NCI-H1092 (cell line): ENCODE measurements around the gene DUSP19.
"Not testable (repeated sequence)": the region's sequence is repeated elsewhere in the genome, so short reads cannot be mapped to it uniquely, and the experiment has no call there.

Experiments
- DNase-seq: peaks from one replicate; lab custom pipeline; 2025; lab: John Stamatoyannopoulos, UW

DUSP19 gene, protein sequence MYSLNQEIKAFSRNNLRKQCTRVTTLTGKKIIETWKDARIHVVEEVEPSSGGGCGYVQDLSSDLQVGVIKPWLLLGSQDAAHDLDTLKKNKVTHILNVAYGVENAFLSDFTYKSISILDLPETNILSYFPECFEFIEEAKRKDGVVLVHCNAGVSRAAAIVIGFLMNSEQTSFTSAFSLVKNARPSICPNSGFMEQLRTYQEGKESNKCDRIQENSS

DNA sequence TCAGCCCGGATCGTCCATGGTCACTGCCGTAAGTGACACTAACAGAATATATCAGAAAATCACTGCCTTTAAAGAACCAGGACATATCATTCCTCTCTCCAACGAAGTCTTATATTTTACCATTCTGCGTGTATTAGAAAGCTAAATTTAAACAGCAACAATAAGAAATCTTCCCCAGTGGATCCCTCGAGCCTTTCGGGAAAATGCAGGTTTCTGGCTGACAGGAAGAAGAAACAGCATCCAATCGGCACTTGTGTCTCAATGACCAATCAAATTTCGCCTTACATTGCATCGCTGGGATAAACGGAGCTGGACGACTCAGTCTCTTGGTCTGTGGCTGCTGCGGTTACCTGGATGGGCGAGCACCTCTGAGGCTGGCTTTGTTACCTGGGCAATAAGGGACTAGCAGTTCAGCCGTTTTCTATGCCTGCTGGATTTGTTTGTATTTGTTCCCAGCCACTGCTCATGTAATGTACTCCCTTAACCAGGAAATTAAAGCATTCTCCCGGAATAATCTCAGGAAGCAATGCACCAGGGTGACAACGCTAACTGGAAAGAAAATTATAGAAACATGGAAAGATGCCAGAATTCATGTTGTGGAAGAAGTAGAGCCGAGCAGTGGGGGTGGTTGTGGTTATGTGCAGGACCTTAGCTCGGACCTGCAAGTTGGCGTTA lies at the start of gene DUSP19:
Gene DUSP19 (plus strand): TSS at position 284 of the 675 bp plus-strand sequence. CDS start 187 bp downstream, at position 471.
- DNase-seq = peak; percentile 84

DNA sequence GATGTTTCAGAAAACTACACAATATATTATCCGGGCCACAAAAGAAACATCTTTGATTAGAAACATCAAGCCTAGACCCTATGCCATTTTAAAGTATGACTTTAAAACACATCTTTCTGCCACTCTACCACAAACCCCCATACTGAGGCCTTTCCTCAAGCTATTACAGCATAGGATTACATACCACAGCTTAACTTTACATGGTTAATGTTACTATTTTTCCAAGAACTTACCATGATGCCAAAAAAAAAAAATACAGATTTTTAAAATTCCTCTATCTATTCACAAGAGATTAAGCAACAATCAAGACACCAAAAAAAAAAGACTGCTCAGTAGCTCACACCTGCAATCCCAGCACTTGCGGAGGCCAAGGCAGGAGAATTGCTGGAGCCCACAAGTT lies 49.3 kb upstream of the DUSP19 start:
- DNase-seq = no peak

DNA sequence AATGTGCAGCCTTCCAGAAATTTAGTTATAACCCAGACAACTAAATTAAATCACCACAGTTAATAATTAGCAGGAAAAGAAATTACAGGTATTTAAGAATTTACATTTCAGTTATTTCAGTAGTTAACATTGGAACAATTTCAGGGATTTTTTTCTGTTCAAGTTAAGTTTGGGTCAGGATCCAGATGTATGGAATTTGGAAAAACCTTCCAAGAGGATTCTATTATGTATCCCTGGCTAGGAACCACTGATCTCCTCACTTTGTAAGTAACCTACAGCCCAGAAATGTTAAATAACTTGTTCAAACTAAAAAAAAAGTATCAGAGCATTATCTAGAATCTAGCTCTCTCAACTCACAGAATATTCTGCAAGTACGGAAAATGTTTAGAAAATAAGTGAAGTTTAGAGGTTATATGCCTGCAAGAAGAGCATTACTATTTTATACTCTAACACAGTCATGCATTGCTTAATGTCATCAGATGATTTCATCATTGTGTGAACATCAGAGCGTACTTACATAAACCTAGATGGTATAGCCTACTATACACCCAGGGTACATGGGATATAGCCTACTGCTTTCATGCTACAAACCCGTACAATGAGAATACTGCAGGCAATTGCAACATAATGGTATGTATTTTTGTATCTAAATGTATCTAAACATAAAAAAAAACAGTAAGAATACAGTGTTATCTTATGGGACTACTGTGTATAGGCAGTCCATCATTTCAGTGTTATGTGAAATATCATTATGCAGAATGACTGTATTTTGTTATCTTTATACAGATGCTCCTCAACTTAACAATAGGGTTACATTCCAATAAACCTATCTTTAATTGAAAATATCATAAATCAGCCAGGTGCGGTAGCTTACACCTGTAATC lies 46.4 kb upstream of the DUSP19 start:
- no peak for DNase-seq

DNA sequence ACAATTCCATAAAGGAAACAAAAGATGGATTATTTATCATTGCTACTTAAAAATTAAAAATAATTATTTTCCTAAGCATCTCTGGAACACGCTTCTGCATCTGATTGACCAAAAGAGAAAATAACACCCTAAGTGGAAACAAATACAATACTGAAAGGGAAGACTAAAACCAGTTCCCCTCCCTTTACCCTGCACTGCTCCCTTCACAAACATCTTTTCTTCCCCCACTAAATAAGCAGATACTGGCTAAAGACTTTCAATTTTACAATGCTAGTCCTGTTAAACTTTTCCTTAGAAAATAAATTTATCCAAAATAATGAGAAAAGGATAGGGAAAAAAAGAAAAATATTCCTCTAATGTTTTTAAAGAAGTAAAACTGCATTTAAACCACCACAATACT lies 44.6 kb upstream of the DUSP19 start:
- DNase-seq = no peak

DNA sequence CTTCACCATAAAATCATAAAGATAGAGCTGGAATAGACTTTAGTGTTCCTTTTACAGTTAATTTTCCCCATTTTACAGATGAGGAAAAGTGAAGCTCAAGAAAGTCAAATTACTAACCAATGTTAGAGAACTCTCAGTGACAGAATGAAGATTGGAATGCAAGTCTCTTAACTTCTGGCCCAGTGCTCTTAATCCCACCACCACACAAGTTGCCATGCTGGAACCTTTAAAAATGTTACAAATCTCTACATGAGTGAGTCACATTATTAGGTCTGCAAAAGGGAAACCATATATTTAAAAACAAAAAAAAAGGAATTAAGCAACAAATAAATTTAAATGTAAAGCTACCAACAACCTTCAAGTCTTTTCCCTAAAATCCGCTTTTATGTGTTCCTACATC lies 43.7 kb upstream of the DUSP19 start:
- no peak for DNase-seq

DNA sequence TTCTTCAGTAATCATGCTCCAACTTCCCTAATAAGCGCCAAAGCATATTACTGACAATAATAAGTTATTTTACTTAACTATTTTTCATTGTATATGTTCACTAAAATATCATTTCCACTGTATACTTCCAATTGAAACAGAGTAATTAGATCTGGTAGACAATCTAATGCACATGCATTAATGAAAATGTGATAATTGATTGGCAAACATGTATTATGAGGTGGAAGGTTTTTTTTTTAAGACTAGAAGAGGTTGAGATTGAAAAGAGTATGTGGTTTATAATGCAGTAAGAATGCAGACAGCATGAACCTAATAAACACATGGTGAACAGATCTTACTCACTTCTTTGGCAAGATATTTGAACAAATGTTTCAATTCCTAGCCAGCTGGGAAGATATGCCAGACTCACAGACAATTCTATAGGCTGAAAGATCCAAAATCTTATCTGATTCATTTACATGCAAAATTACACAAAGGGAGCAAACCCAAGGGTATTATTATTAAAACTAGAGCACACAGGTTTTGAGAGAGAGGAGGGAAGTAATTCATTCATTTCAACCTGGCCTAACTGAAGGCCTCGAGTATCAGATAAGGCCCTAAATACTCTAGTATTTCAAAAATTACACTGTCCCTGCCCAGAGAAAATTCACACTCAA lies 43.1 kb upstream of the DUSP19 start:
- no peak for DNase-seq

DNA sequence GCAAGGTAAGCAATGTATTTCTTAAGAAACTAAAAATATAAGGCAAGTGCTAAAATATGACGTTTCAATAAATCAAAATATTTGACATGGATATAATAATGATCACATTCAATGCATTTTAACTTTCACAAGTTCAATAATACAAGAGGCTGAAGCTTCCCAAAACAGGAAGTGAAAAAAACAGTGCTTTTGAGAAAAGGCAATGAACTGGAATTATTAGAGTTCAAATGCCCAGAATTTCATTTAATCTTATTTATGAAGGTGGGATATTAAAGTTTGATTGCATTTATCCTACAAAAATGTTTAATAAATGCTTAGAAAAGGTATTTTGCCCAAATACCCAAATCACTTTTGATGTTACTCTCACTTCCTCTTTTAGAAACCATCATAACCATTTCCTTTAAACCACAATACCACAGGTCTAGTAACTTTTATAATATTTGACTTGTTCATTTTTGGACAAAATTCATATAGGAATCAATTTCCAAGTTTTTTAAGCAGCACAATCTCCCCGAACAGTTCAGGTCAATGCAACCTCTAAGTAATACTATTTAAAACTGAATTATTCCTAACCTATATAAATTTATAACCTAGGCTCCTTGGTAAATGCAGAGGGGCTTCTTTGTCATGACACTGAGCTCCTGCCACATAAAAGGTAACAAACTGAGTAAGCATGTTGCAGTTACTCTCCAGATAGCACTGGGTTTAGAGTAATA lies 42.4 kb upstream of the DUSP19 start:
- no peak for DNase-seq

DNA sequence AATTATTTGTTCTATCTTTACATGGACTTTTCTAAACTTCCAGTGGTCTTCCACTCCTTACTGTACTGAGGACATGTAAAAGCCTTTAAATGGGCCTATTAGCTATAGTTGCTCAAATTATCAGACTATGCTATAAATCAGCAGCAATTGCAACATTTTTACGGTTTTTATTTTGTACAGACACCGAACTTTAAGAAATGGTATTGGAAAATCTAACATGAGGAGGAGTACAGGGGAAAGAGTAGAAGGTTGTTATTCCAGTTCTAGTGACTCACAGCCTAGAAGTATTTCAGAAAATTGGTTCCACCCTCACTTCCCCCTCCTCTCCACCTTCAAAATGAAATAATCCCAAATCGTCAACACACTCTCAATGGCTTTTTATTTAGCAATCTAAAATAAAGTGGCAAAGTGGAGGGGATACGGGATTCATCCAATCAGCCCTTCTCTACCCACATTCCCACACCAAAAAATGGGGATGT lies 41.4 kb upstream of the DUSP19 start:
- no peak for DNase-seq

DNA sequence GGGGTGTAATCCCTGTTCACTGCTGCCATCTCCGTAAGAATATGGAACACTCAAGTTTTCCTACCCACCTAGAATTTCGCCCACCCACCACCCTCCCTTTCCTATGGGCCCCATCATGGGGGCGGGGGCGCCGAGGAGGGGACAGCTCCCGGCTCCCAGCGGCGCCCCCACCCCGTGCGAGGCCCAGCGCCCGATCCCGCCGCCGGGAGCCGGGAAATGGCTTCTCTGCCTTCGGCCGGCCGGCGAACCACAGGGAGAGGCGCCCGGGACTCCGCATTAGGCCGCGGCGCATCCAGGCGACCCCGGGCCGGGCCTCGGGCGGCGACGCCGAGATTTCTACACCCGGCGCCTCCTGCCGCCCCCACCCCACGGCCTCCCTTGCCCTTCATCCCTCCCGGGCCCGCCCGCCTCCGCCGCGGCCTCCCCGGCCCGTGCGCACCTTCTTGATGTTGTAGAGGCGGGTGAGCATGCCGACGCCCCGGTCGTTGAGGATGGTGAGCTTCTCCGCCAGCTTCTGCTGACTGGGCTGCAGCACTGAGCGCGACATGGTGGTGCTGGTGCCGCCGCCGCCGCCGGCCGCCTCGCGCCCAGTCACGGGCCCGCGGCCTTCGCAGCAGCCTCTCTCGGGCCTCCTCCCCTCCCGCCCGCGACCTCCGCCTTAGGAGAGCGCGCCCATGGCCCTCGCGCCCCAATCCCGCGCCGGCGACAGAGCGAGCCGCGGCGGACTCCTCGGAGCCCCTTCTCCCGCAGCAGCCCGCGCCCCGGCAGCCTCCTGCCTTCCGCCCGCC lies 40.8 kb upstream of the DUSP19 start:
- DNase-seq = peak; percentile 32

DNA sequence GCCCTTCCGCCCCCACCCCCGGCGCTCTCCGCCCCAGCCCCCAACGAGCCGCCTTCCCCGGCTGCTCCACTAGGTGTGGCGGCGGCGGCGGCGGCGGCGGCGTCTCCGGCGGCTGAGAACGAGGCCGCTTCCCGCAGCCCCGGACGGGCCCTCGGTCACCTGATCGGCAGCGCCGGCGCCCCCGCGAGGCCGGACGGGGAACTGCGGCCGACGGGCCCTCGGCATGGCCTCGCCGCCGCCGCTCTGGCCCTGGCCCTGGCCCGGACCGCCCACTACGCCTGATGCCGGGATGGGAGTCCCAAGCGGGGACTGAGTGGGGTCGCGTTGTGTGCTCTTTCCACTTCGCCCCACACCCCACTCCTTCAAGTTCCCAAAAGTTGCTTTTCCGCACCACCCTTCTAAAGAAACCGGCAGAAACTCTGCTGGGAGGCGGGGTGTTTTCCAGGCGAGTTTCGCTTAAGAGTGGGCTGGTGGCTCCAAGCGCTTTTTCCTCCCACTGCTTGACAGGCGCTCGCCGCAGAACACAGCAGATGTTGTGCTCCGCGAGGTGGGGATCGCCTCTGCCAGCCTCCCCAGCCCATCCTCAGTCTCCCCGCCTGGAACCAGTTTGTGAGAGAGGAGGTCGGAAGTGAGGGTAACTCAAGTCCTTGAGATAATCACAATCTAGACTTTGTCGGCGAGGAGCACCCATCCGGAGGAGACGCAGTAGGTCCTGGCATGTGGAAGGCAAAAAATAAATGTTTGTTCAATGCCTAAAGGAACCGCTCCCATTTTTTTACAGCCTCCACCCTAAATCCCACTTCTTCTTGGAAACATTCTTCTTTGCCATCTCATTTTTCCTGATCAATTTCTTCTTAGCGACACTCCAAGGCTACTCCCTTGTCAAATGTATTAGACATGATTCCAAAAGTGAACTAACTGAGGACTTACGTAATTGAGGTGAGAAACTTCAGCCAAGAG lies 39.9 kb upstream of the DUSP19 start, which contains the start of gene NCKAP1:
Gene NCKAP1 (minus strand): TSS at position 117 of the 960 bp plus-strand sequence. CDS start 358 bp downstream, outside the sequence.
- peak; percentile 48 for DNase-seq

DNA sequence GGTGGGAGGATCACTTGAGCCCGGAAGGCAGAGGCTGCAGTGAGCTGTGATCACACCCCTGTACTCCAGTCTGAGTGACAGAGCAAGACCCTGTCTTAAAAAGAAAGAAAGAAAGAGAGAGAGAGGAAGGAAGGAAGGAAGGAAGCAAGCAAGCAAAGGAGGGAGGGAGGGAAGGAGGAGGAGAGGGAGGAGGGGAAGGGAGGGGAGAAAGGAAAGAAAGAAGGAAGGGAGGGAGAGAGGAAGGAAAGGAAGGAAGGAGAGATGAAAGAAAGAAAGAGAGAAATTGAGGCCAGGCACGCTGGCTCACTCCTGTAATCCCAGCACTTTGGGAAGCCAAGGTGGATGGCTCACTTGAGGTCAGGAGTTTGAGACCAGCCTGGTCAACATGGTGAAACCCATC lies 37.9 kb upstream of the DUSP19 start:
- no peak for DNase-seq

DNA sequence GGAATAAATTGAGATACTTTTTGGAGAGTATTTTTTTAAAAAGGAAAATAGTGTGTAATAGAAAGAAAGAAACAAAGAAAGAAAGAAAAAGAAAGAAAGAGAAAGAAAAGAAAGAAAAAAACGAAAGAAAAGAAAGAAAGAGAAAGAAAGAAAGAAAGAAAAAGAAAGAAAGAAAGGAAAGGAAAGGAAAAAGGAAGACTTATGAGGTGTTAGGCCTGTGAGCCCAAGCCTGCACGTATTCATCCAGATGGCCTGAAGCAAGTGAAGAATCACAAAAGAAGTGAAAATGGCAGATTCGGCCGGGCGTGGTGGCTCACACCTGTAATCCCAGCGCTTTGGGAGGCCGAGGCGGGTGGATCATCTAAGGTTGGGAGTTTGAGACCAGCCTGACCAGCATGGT lies 35.0 kb upstream of the DUSP19 start:
- DNase-seq = not testable (repeated sequence)

DNA sequence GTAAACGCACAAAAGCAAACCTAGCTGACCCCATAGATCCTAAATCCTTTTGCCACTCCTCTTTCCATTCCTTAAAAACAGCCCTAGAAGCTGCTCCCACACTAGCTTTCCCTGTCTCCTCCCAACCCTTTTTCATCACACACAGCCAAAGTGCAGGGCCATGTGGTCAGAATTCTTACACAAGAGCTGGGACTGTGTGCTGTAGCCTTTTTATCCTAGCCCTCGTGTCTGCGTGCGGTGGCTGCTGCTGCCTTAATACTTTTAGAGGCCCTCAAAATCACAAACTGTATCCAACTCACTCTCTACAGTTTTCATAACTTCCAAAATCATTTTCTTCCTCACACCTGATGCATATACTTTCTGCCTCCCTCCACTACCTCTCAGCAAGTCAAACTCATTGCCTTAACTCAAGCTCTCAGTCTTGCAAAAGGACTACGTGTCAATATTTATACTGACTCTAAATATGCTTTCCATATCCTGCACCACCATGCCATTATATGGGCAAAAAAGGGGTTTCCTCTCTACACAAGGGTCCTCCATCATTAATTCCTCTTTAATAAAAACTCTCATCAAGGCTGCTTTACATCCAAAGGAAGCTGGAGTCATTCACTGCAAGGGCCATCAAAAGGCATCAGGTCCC lies 30.9 kb upstream of the DUSP19 start:
- DNase-seq = not testable (repeated sequence)

DNA sequence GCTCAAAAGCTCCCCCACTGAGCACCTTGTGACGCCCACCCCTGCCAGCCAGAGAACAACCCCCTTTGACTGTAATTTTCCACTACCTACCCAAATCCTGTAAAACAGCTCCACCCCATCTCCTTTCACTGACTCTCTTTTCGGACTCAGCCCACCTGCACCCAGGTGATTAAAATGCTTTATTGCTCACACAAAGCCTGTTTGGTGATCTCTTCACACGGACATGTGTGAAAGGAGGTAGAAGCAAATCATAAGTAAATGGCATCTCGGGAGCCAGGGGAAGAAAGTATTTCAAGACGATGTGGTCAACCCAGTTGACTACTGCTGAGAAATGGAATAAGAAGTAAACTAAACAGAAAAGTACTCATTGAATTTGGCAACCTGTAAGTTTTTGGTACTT lies 29.1 kb upstream of the DUSP19 start:
- DNase-seq = no peak

DNA sequence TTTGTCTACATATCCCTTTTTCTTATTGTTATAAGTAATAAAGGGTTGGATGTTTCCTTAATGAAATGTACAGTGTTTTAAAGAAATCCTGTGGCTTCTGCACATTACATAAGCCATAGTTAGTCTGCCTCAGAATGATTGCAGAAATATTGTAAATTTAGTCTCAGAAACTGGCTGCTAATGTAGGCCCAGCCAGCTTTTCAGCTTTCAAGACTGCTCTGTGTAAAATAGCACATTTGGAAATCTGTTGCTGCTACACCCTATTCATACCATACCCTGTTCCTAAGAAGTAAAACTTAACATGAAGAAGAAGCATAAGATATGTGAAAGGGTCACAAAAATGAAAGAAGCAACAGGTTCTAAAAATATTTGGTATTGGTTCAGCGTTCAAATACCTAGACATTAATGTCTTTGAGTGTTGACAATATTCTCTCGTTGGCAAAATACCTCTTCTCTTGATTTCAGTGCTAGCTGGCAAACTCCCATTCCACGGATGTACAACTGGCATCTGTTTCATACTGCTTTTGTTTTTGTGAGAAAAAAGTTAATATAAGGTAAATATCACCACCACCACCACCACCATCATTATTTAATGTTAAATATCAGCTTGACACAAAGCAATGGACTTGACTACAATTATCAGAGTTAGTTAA lies 21.1 kb upstream of the DUSP19 start:
- no peak for DNase-seq

DNA sequence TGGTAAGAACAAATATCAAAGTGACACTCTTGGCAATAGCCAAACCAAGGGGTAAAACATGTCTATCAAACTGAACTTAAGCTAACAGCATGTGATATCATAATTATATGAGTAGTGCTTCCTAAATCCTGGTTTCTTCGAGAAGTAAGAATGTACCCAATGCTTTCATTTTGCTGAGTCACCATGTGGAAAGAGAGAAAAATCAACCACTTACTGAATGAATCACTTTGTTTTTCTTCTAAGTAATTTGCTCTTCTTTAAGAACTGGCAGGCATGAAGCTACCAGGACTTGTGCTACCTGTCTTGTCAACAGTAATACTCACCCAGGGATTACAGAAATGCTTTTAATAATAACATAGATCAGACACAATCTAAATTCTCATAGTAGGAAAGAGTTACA lies 19.0 kb upstream of the DUSP19 start:
- no peak for DNase-seq

DNA sequence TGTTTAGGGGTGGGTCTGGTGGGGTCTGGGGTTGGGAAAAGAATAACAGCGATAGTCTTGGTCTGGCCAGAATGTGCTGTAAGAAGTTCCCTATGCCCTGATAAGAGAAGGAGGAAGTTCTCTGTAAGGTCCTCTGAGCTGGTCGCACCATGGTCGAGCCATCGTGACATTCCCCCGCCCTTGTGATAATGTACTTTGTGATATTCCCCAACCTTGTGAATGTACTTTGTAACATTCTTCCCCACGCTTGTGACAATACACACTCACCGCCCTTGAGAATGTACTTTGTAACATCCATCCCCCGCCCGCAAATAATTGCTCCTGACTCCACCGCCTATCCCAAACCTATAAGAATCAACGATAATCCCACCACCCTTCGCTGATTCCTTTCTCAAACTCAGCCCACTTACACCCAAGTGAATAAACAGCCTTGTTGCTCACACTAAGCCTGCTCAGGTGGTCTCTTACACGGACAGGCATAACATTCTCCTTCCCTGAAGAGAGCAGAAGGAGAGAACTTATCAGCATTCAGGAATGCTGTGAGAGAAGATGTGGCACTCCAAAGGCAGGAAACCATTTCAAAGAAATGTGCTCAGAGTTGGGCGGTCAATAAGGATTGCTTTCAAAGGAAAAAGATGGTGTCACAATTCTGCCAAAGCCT lies 17.8 kb upstream of the DUSP19 start:
- DNase-seq = no peak

DNA sequence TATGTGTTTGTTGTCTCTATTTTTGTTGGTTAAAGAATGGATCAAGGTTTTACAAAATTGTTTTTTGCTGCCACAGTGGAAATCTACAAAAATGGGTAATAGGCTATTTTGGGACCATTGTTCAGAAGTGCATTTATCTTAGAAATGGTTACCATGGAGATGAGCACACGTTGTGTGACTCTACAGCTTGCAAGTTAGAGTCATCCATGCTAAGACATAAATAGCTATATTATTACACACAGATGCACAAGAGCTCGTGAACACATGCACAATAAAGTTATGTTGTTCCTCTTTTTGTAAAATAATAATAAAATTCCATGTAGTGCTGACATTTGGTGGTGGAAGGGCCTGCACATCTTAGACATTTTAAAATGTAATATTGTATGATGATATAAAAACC lies 15.5 kb upstream of the DUSP19 start:
- DNase-seq = no peak
